ENCODE measurements around the gene SBF2. TPM values are rescaled to one million over a fixed set of nuclear protein-coding genes. Genes with fewer than 3 reads are reported as not detected.

SBF2 gene
- total RNA-seq, 3 donors from 2014 or later (not counting 1 experiment from before 2014, with no cell fraction given) = 25.2 to 26.9 (median 26.3) TPM

GRCh38 chr11:9808943-9809342, 485.1 kb downstream of the SBF2 start:
- no peak overlapping the region for H3K27ac ChIP-seq (ENCODE audit: low read length)
- intact Hi-C loops (cut with micrococcal nuclease) = no loop called here
- no peak overlapping the region for H3K4me3 ChIP-seq (ENCODE audit: low read length)
- TF ChIP-seq, protein P1, sequence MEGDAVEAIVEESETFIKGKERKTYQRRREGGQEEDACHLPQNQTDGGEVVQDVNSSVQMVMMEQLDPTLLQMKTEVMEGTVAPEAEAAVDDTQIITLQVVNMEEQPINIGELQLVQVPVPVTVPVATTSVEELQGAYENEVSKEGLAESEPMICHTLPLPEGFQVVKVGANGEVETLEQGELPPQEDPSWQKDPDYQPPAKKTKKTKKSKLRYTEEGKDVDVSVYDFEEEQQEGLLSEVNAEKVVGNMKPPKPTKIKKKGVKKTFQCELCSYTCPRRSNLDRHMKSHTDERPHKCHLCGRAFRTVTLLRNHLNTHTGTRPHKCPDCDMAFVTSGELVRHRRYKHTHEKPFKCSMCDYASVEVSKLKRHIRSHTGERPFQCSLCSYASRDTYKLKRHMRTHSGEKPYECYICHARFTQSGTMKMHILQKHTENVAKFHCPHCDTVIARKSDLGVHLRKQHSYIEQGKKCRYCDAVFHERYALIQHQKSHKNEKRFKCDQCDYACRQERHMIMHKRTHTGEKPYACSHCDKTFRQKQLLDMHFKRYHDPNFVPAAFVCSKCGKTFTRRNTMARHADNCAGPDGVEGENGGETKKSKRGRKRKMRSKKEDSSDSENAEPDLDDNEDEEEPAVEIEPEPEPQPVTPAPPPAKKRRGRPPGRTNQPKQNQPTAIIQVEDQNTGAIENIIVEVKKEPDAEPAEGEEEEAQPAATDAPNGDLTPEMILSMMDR (IDR thresholded peaks at IDR 0.05) = no peak
- 98% methylated on average over 7 of the region's 7 CpGs for WGBS (ENCODE audit: insufficient coverage)
- no peaks in the 10 kb centered on the region for H3K4me1 ChIP-seq (ENCODE audit: control insufficient read depth, insufficient read depth, low read length)
- Mint-ChIP-seq H3K27me3 (ENCODE audit: low read depth in 2 of 2) (no peaks in the 10 kb centered on the region), H3K4me3 (no peak overlapping the region), H3K36me3 (no peaks in the 10 kb centered on the region), H3K4me1 (no peaks in the 10 kb centered on the region), H3K9me3 (no peaks in the 10 kb centered on the region), H3K27ac (no peak overlapping the region)
- H3K36me3 ChIP-seq (ENCODE audit: control insufficient read depth, insufficient read depth, low read length) = peaks cover 9% of the 10 kb centered on the region
- DNase-seq (no peak), ATAC-seq (no peak)
- H3K9me3 ChIP-seq (ENCODE audit: control insufficient read depth, insufficient read depth, low read length) = no peaks in the 10 kb centered on the region
- H3K27me3 ChIP-seq (ENCODE audit: control insufficient read depth, insufficient read depth, low read length) = no peaks in the 10 kb centered on the region

GRCh38 chr11:9806946-9807687, 486.9 kb downstream of the SBF2 start:
- TF ChIP-seq, protein P1 (IDR thresholded peaks at IDR 0.05) = no peak
- no peak overlapping the region for H3K27ac ChIP-seq (ENCODE audit: low read length)
- Mint-ChIP-seq H3K36me3 (no peaks in the 10 kb centered on the region), H3K9me3 (no peaks in the 10 kb centered on the region), H3K27ac (no peak overlapping the region), H3K4me1 (no peaks in the 10 kb centered on the region), H3K27me3 (ENCODE audit: low read depth in 2 of 2) (no peaks in the 10 kb centered on the region), H3K4me3 (no peak overlapping the region)
- no peak overlapping the region for H3K4me3 ChIP-seq (ENCODE audit: low read length)
- H3K9me3 ChIP-seq (ENCODE audit: control insufficient read depth, insufficient read depth, low read length) = no peaks in the 10 kb centered on the region
- DNase-seq (no peak), ATAC-seq (no peak)
- intact Hi-C loops (cut with micrococcal nuclease) = no loop called here
- H3K36me3 ChIP-seq (ENCODE audit: control insufficient read depth, insufficient read depth, low read length) = peaks cover 9% of the 10 kb centered on the region
- WGBS (ENCODE audit: insufficient coverage) = 99% methylated on average over 4 of the region's 4 CpGs
- H3K4me1 ChIP-seq (ENCODE audit: control insufficient read depth, insufficient read depth, low read length) = no peaks in the 10 kb centered on the region
- no peaks in the 10 kb centered on the region for H3K27me3 ChIP-seq (ENCODE audit: control insufficient read depth, insufficient read depth, low read length)

- 100% methylated on average over 2 of the region's 2 CpGs for whole genome bisulfite sequencing (ENCODE audit: insufficient coverage)
- no peaks in the 10 kb centered on the region for H3K9me3 Mint-ChIP-seq
- ATAC-seq (no peak), DNase-seq (no peak)
- TF ChIP-seq, protein P1 (IDR thresholded peaks at IDR 0.05) = no peak
- H3K4me1 Mint-ChIP-seq = no peaks in the 10 kb centered on the region
- Histone ChIP-seq H3K9me3 (ENCODE audit: control insufficient read depth, insufficient read depth, low read length) (no peaks in the 10 kb centered on the region), H3K36me3 (ENCODE audit: control insufficient read depth, insufficient read depth, low read length) (peaks cover 9% of the 10 kb centered on the region), H3K4me1 (ENCODE audit: control insufficient read depth, insufficient read depth, low read length) (no peaks in the 10 kb centered on the region), H3K27ac (ENCODE audit: low read length) (no peak overlapping the region), H3K27me3 (ENCODE audit: control insufficient read depth, insufficient read depth, low read length) (no peaks in the 10 kb centered on the region), H3K4me3 (ENCODE audit: low read length) (no peak overlapping the region)
- H3K36me3 Mint-ChIP-seq = no peaks in the 10 kb centered on the region
- no peak overlapping the region for H3K4me3 Mint-ChIP-seq
- intact Hi-C loops (cut with micrococcal nuclease) = no loop called here
- H3K27me3 Mint-ChIP-seq (ENCODE audit: low read depth in 2 of 2) = no peaks in the 10 kb centered on the region
- H3K27ac Mint-ChIP-seq = no peak overlapping the region
Measured at GRCh38 chr11:9804419-9804902, 489.6 kb downstream of the SBF2 start.

All from natural killer cell (primary cell).